Motor neuron (in vitro differentiated cells): Measurements from ENCODE around the gene SYTL3. TPM values are rescaled to one million over a fixed set of nuclear protein-coding genes. Genes with fewer than 3 reads are reported as not detected.
A peak's percentile ranks its signal among the peaks of the same experiment; 100 is the strongest.
"Not testable (repeated sequence)": the region's sequence is repeated elsewhere in the genome, so short reads cannot be mapped to it uniquely, and the experiment has no call there.

ENCODE experiments used
- ATAC-seq, 8 experiments: fragments of 200-7000 bp; cut with Tn5 transposase; replicated peaks in 6 of 8; 2 replicates each; pipeline ENCODE4 v1.8.0; 2021; ENCODE audit warnings: mild to moderate bottlenecking in 8 of 8, moderate library complexity in 8 of 8
- H3K27ac ChIP-seq, 2 donors: fragments of 250-450 bp; sonication (Bioruptor Pico); 2 replicates each; pipeline ENCODE4 v1.9.0; 2021; ENCODE audit warnings: antibody characterized with exemption in 2 of 2, mild to moderate bottlenecking in 2 of 2, moderate library complexity in 1 of 2
- H3K4me1 ChIP-seq, 2 donors: fragments of 250-450 bp; sonication (Bioruptor Pico); replicated peaks in 1 of 2; 2 replicates each; pipeline ENCODE4 v1.6.1; 2021; ENCODE audit warnings: antibody characterized with exemption in 2 of 2, mild to moderate bottlenecking in 2 of 2, moderate library complexity in 1 of 2
- H3K4me3 ChIP-seq, 5 donors: fragments of 250-450 bp; sonication (Bioruptor Pico); 2 replicates each; pipeline ENCODE4 v1.9.0; 2021; ENCODE audit warnings: antibody characterized with exemption in 5 of 5, mild to moderate bottlenecking in 5 of 5, moderate library complexity in 4 of 5
- WGBS, 10 experiments: fragments of 450-650 bp; shearing (Covaris generic); methylation state at CpG; one replicate each; pipeline ENCODE4 v1.0.0; 2022; 5-methylcytosine and 5-hydroxymethylcytosine counted together
- in situ Hi-C, 9 experiments: fragments of 400-800 bp; cut with MboI; loops; one replicate each; pipeline ENCODE4 v1.15.0; 2021; ENCODE audit warnings: low sequenced_read_pairs in 9 of 9, low pct_unique_long_range_greater_than_20kb in 2 of 9; ENCODE audit not compliant: unreplicated experiment in 9 of 9
- total RNA-seq, 8 experiments: library from RNA; unstranded; fragments of 300-600 nt; gene quantifications; 2 replicates each; pipeline versions ENCODE4 v1.2.3 to v1.2.4, GENCODE V29; 2022

Gene SYTL3
- total RNA-seq, 8 experiments from 2014 or later = 0.52 to 15.5 (median 1.3) TPM

- no peak overlapping the region for H3K4me3 ChIP-seq
- H3K27ac ChIP-seq = no peak overlapping the region
- in situ Hi-C loops = no loop called here
- WGBS, 10 experiments = 40 to 100% (median 95%) methylated on average over 1 to 3 of the region's 3 CpGs; no CpG with 5 or more reads in 2 of the 10 experiments
- peaks cover 13 to 14% of the 10 kb centered on the region in 2 donors for H3K4me1 ChIP-seq
- ATAC-seq = no peak
These were observed 11.5 kb upstream of the SYTL3 start for GRCh38 chr6:158638324-158638854.

- no peak overlapping the region for H3K27ac ChIP-seq
- ATAC-seq = no peak
- no peak overlapping the region for H3K4me3 ChIP-seq
- in situ Hi-C loops = no loop called here
- peaks cover 14 to 15% of the 10 kb centered on the region in 2 donors for H3K4me1 ChIP-seq
- WGBS, 10 experiments = 79 to 100% (median 86%) methylated on average over 1 to 4 of the region's 5 CpGs; no CpG with 5 or more reads in 4 of the 10 experiments
These were observed 10.8 kb upstream of the SYTL3 start for GRCh38 chr6:158639056-158639455.

- Histone ChIP-seq H3K27ac (no peak overlapping the region), H3K4me1 (peaks cover 15 to 18% of the 10 kb centered on the region in 2 donors), H3K4me3 (no peak overlapping the region)
- ATAC-seq = no peak
- WGBS, 10 experiments = 60 to 100% (median 83%) methylated on average over 1 to 2 of the region's 2 CpGs; no CpG with 5 or more reads in 5 of the 10 experiments
- in situ Hi-C loops = no loop called here
These were observed 9.3 kb upstream of the SYTL3 start for GRCh38 chr6:158640519-158640918.

- H3K4me3 ChIP-seq = no peak overlapping the region
- peaks cover 15 to 18% of the 10 kb centered on the region in 2 donors for H3K4me1 ChIP-seq
- 48 to 100% (median 87%) methylated on average over 2 to 7 of the region's 8 CpGs for WGBS, 10 experiments
- no peak overlapping the region for H3K27ac ChIP-seq
- ATAC-seq = no peak
- in situ Hi-C loops = no loop called here
These were observed 7.7 kb upstream of the SYTL3 start for GRCh38 chr6:158642097-158642601.

GRCh38 chr6:158643836-158644230 lies 6.0 kb upstream of the SYTL3 start:
- in situ Hi-C loops = no loop called here
- Histone ChIP-seq H3K27ac (peak overlapping the region; percentile 97), H3K4me3 (peak overlapping the region; percentile 82 to 99 (median 95)), H3K4me1 (peaks cover 15 to 18% of the 10 kb centered on the region in 2 donors)
- 0 to 11% (median 4%) methylated on average over 1 to 14 of the region's 21 CpGs; no CpG with 5 or more reads in 2 of the 10 experiments for WGBS, 10 experiments
- ATAC-seq = no peak

- peaks cover 15 to 18% of the 10 kb centered on the region in 2 donors for H3K4me1 ChIP-seq
- ATAC-seq = peak; percentile 67 to 93 (median 88)
- peak within 1 kb of the TSS; percentile 97 for H3K27ac ChIP-seq
- peak within 1 kb of the TSS; percentile 82 to 99 (median 95) for H3K4me3 ChIP-seq
- WGBS, 10 experiments = 0% methylated on average over 1 to 4 of the region's 81 CpGs; no CpG with 5 or more reads in 6 of the 10 experiments
- in situ Hi-C loops = no loop called here
These were observed 5.4 kb upstream of the SYTL3 start, which contains the start of gene DYNLT1 for GRCh38 chr6:158644231-158645063. Gene DYNLT1 (minus strand): TSS chr6:158644743. CDS start chr6:158644708, 35 bp downstream.

- H3K4me1 ChIP-seq = peaks cover 15 to 18% of the 10 kb centered on the region in 2 donors
- in situ Hi-C loops = no loop called here
- peak overlapping the region; percentile 82 to 99 (median 95) for H3K4me3 ChIP-seq
- ATAC-seq = no peak
- H3K27ac ChIP-seq = no peak overlapping the region
- WGBS, 10 experiments = 11 to 61% (median 30%) methylated on average over 3 to 14 of the region's 21 CpGs
These were observed 4.5 kb upstream of the SYTL3 start for GRCh38 chr6:158645064-158646022.

GRCh38 chr6:158646023-158646910 lies 3.6 kb upstream of the SYTL3 start:
- in situ Hi-C loops = no loop called here
- Histone ChIP-seq H3K4me3 (no peak overlapping the region), H3K4me1 (peaks cover 15 to 18% of the 10 kb centered on the region in 2 donors), H3K27ac (no peak overlapping the region)
- WGBS, 10 experiments = 69 to 100% (median 85%) methylated on average over 2 to 8 of the region's 10 CpGs
- ATAC-seq = no peak

GRCh38 chr6:158647501-158647900 lies 2.4 kb upstream of the SYTL3 start:
- 11 to 100% (median 86%) methylated on average over 2 to 4 of the region's 4 CpGs; no CpG with 5 or more reads in 1 of the 10 experiments for WGBS, 10 experiments
- peaks cover 10 to 14% of the 10 kb centered on the region in 2 donors for H3K4me1 ChIP-seq
- no peak overlapping the region for H3K4me3 ChIP-seq
- ATAC-seq = no peak
- no peak overlapping the region for H3K27ac ChIP-seq
- in situ Hi-C loops = no loop called here

- Histone ChIP-seq H3K4me1 (peaks cover 0 to 4% of the 10 kb centered on the region in 2 donors), H3K4me3 (no peak overlapping the region), H3K27ac (no peak overlapping the region)
- in situ Hi-C loops = no loop called here
- WGBS, 10 experiments = 57 to 100% (median 91%) methylated on average over 1 to 4 of the region's 5 CpGs; no CpG with 5 or more reads in 2 of the 10 experiments
- no peak for ATAC-seq
These were observed 1.1 kb upstream of the SYTL3 start for GRCh38 chr6:158648682-158649131.

- H3K27ac ChIP-seq, in situ Hi-C loops, H3K4me1 ChIP-seq, H3K4me3 ChIP-seq, ATAC-seq: not testable (repeated sequence)
- WGBS, 10 experiments = 73 to 100% (median 98%) methylated on average over 2 to 14 of the region's 17 CpGs; no CpG with 5 or more reads in 1 of the 10 experiments
These were observed 2.3 kb downstream of the SYTL3 start for GRCh38 chr6:158651981-158652737.
